HEK293 (cell line): ENCODE data around the gene NPFFR2.
A peak's percentile ranks its signal among the peaks of the same experiment; 100 is the strongest.
"Not testable (repeated sequence)": the region's sequence is repeated elsewhere in the genome, so short reads cannot be mapped to it uniquely, and the experiment has no call there.

Source experiments
- CTCF ChIA-PET: fragments of 350-600 bp; formaldehyde crosslinking; extraction: SDS; loops from one replicate; lab custom pipeline; 2021; ENCODE audit warnings: antibody characterized with exemption; lab: Yijun Ruan, JAX
- POLR2A ChIA-PET: fragments of 300-600 bp; formaldehyde crosslinking; extraction: SDS; loops from one replicate; lab custom pipeline; 2020; ENCODE audit warnings: antibody characterized with exemption, inconsistent platforms; lab: Yijun Ruan, JAX
- H3K27ac ChIP-seq: fragments of 200-500 bp; sonication (Bioruptor generic); 2 replicates; pipeline ENCODE4 v1.5.1; 2014; ENCODE audit warnings: low read depth, low read length, control low read depth, inconsistent platforms; ENCODE audit errors: extremely low read depth
- H3K36me3 ChIP-seq, 2 experiments: fragments of 200-500 bp in 1 of 2; sonication (Bioruptor generic) in 1 of 2; 1 replicate in 1 of 2; 2 replicates in 1 of 2; pipeline ENCODE4 v1.5.1; 2014 to 2017; ENCODE audit warnings: inconsistent platforms in 2 of 2, low read length in 2 of 2; ENCODE audit not compliant: control insufficient read depth in 2 of 2, insufficient read depth in 1 of 2
- H3K4me1 ChIP-seq: fragments of 200-500 bp; sonication (Bioruptor generic); 2 replicates; pipeline ENCODE4 v1.5.1; 2014; ENCODE audit warnings: mild to moderate bottlenecking, low read length, inconsistent platforms; ENCODE audit not compliant: control insufficient read depth, insufficient read depth
- H3K4me3 ChIP-seq: 2 replicates; pipeline ENCODE4 v1.5.1; 2011; ENCODE audit warnings: low read depth, mild to moderate bottlenecking, control low read depth, low read length, moderate library complexity
- H3K9me3 ChIP-seq: fragments of 200-500 bp; sonication (Bioruptor generic); 2 replicates; pipeline ENCODE4 v1.5.1; 2014; ENCODE audit warnings: low read depth, low read length, inconsistent platforms; ENCODE audit not compliant: control insufficient read depth, insufficient read depth
- BCL11B ChIP-seq: fragments of 450-650 bp; formaldehyde crosslinking; IDR thresholded peaks from 2 replicates; pipeline ENCODE4 v1.5.1; 2016; ENCODE audit warnings: low read depth, missing biosample characterization, missing genetic modification characterization
- EGR2 ChIP-seq: fragments of 450-650 bp; formaldehyde crosslinking; IDR thresholded peaks from 2 replicates; pipeline ENCODE4 v1.5.1; 2016; ENCODE audit warnings: low read depth, missing biosample characterization, missing genetic modification characterization
- GLI4 ChIP-seq: fragments of 450-650 bp; formaldehyde crosslinking; IDR thresholded peaks from 2 replicates; pipeline ENCODE4 v1.5.1; 2016; ENCODE audit warnings: missing biosample characterization, missing genetic modification characterization
- GLIS1 ChIP-seq: fragments of 450-650 bp; formaldehyde crosslinking; IDR thresholded peaks from 2 replicates; pipeline ENCODE4 v1.5.1; 2016; ENCODE audit warnings: missing biosample characterization, missing genetic modification characterization
- KLF17 ChIP-seq: fragments of 450-650 bp; formaldehyde crosslinking; IDR thresholded peaks from 2 replicates; pipeline ENCODE4 v1.5.1; 2016; ENCODE audit warnings: missing biosample characterization, missing genetic modification characterization
- WT1 ChIP-seq: fragments of 450-650 bp; formaldehyde crosslinking; IDR thresholded peaks from 2 replicates; pipeline ENCODE4 v1.5.1; 2016; ENCODE audit warnings: missing biosample characterization, missing genetic modification characterization
- ZFHX2 ChIP-seq: fragments of 450-650 bp; formaldehyde crosslinking; conservative IDR thresholded peaks from 2 replicates; pipeline ENCODE4 v1.5.1; 2016; ENCODE audit warnings: missing biosample characterization, missing genetic modification characterization
- ZNF221 ChIP-seq: fragments of 450-650 bp; formaldehyde crosslinking; IDR thresholded peaks from 2 replicates; pipeline ENCODE4 v1.5.1; 2017; ENCODE audit warnings: missing biosample characterization, missing genetic modification characterization, borderline replicate concordance
- ZNF239 ChIP-seq: fragments of 450-650 bp; formaldehyde crosslinking; IDR thresholded peaks from 2 replicates; pipeline ENCODE4 v1.5.1; 2016; ENCODE audit warnings: missing biosample characterization, missing genetic modification characterization
- ZNF280D ChIP-seq: fragments of 450-650 bp; formaldehyde crosslinking; IDR thresholded peaks from 2 replicates; pipeline ENCODE4 v1.5.1; 2016; ENCODE audit warnings: missing biosample characterization, missing genetic modification characterization
- ZNF341 ChIP-seq: fragments of 450-650 bp; formaldehyde crosslinking; IDR thresholded peaks from 2 replicates; pipeline ENCODE4; 2016; ENCODE audit warnings: low read depth, missing biosample characterization, missing genetic modification characterization
- ZNF529 ChIP-seq: fragments of 450-650 bp; formaldehyde crosslinking; IDR thresholded peaks from 2 replicates; pipeline ENCODE4 v1.5.1; 2017; ENCODE audit warnings: missing genetic modification characterization, missing biosample characterization; ENCODE audit not compliant: insufficient replicate concordance
- ZSCAN16 ChIP-seq: fragments of 450-650 bp; formaldehyde crosslinking; IDR thresholded peaks from 2 replicates; pipeline ENCODE4 v1.5.1; 2016; ENCODE audit warnings: missing biosample characterization, missing genetic modification characterization
- TF ChIP-seq, protein P1 (sequence below): fragments of 450-650 bp; formaldehyde crosslinking; IDR thresholded peaks from 2 replicates; pipeline ENCODE4 v1.5.1; 2017; ENCODE audit warnings: missing biosample characterization, missing genetic modification characterization
- TF ChIP-seq, protein P2 (sequence below): fragments of 450-650 bp; formaldehyde crosslinking; IDR thresholded peaks from 2 replicates; pipeline ENCODE4 v1.5.1; 2016; ENCODE audit warnings: missing biosample characterization, missing genetic modification characterization

The NPFFR2 gene

GRCh38 chr4:72084587-72085011, 52.8 kb downstream of the NPFFR2 start:
- Histone ChIP-seq H3K36me3 (no peaks in the 10 kb centered on the region), H3K4me1 (no peaks in the 10 kb centered on the region), H3K27ac (no peak overlapping the region), H3K9me3 (no peaks in the 10 kb centered on the region)
- ChIA-PET CTCF (no interaction called here), POLR2A (no interaction called here)
- TF ChIP-seq, protein P1, sequence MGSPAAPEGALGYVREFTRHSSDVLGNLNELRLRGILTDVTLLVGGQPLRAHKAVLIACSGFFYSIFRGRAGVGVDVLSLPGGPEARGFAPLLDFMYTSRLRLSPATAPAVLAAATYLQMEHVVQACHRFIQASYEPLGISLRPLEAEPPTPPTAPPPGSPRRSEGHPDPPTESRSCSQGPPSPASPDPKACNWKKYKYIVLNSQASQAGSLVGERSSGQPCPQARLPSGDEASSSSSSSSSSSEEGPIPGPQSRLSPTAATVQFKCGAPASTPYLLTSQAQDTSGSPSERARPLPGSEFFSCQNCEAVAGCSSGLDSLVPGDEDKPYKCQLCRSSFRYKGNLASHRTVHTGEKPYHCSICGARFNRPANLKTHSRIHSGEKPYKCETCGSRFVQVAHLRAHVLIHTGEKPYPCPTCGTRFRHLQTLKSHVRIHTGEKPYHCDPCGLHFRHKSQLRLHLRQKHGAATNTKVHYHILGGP: no peak
- TF ChIP-seq KLF17 (tag by site-specific recombination): no peak
- no peak for TF ChIP-seq ZNF341 (tag by site-specific recombination)
- TF ChIP-seq ZNF529 (tag by site-specific recombination): no peak
- TF ChIP-seq ZNF221: no peak
- no peak for TF ChIP-seq BCL11B (tag by site-specific recombination)
- TF ChIP-seq ZSCAN16: no peak
- TF ChIP-seq, all 188 proteins: peak for 0
- no peak overlapping the region for H3K4me3 ChIP-seq

DNA sequence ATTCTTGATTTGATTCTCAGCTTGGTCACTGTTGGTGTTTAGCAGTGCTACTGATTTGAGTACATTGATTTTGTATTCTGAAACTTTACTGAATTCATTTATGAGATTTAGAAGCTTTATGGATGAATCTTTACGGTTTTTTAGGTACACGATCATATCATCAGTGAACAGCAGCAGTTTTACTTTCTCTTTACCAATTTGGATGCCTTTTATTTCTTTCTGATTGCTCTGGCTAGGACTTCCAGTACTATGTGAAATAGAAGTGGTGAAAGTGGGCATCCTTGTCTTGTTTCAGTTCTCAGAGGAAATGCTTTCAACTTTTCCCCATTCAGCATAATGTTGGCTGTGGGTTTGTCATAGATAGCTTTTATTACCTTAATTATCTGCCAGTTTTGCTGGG, 58.8 kb downstream of the NPFFR2 start:
- H3K27ac ChIP-seq, H3K36me3 ChIP-seq, H3K4me3 ChIP-seq, CTCF ChIA-PET, POLR2A ChIA-PET, H3K4me1 ChIP-seq, H3K9me3 ChIP-seq: not testable (repeated sequence)

DNA sequence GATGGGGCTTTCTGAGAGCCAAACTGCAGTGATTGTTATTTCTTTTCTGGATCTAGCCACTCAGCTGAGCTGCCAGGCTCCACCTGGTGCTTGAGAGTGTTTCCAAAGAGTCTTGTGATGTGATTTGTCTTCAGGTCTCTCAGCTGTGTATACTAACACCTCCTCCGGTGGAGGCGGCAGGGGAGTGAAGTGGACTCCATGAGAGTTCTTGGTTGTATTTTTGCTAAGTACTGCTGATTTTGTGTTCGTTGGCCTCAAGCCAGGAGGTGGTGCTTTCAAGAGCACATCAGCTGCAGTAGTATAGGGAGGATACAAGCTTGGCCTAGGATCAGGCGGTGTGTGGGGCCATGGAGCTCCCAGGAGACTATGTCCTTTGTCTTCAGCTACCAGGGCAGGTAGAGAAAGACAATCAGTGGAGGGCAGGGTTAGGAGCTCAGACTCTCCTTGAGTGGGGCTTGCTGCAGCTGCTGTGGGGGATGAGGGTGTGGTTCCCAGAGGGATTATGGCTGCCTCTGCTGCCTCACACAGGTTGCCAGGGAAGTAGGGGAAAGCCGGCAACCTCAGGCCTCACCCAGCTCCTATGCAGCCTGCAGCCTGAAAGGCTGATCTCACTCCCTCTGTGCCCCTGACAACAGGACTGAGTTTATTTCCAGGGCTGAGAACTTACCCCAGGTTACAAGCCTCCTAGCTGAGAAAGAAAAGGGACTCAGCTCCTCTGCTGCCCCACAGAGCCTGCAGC, 62.4 kb downstream of the NPFFR2 start:
- H3K9me3 ChIP-seq: no peaks in the 10 kb centered on the region
- TF ChIP-seq ZNF239 (tag by site-specific recombination) (no peak), WT1 (tag by site-specific recombination) (peak; percentile 30; the same call in 1 of the 2 replicates), ZNF280D (tag by site-specific recombination) (no peak), GLI4 (tag by site-specific recombination) (no peak), EGR2 (tag by site-specific recombination) (0 out of 2 replicates have a peak, but pooled peaks have one; percentile 14), GLIS1 (peak; percentile 57; the same call in 1 of the 2 replicates), ZFHX2 (tag by site-specific recombination) (0 out of 2 replicates have a peak, but pooled peaks have one; percentile 15)
- TF ChIP-seq, protein P2, sequence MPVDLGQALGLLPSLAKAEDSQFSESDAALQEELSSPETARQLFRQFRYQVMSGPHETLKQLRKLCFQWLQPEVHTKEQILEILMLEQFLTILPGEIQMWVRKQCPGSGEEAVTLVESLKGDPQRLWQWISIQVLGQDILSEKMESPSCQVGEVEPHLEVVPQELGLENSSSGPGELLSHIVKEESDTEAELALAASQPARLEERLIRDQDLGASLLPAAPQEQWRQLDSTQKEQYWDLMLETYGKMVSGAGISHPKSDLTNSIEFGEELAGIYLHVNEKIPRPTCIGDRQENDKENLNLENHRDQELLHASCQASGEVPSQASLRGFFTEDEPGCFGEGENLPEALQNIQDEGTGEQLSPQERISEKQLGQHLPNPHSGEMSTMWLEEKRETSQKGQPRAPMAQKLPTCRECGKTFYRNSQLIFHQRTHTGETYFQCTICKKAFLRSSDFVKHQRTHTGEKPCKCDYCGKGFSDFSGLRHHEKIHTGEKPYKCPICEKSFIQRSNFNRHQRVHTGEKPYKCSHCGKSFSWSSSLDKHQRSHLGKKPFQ (tag by site-specific recombination): no peak
- no peaks in the 10 kb centered on the region for H3K36me3 ChIP-seq
- ChIA-PET POLR2A (no interaction called here), CTCF (interaction anchor here (0.7 kb wide), 1 partner anchor 41 kb away, joined by 3 read pairs; no protein-coding TSS in a partner anchor)
- no peaks in the 10 kb centered on the region for H3K4me1 ChIP-seq
- H3K27ac ChIP-seq: no peak overlapping the region
- H3K4me3 ChIP-seq: no peak overlapping the region
